ENCODE data around the gene TAS2R31.

Gene TAS2R31

DNA sequence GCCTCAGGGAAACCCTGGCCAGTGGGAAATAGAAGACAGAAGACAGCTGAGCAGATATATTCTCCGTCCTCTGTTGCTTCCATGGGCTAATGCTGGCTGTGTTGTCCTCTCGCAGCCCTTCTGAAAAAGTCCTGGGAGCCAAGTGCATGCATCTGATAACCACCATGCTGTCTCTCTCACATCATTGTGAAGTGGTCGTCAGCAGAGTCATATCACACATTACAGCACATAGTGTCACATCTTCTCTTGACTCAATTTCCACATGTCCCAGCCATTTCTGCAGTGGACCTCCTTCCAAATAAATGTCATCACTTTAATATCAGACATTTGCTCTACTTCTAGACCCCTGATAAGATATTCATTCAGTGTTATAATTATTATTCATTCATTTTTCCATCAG, 36.9 kb downstream of the TAS2R31 start:
- no peak for DNase-seq

DNA sequence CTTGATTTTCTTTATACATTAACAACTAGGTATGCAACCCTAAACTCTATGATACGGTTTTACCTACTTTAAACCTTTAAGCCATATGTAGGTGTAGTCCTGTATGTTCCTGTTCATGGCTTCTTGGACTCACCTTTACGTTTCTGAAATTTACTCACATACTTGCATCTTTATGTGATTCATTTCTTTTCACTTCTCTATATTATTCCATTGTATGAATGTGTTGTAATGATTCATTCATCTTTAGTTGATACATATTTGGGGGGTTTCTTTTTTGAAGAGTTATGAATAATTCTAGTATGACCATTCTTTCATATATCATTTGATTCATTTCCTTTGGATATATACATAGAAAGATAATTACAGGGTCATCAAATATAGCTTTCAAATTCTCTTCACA, 42.1 kb downstream of the TAS2R31 start:
- DNase-seq = no peak

DNA sequence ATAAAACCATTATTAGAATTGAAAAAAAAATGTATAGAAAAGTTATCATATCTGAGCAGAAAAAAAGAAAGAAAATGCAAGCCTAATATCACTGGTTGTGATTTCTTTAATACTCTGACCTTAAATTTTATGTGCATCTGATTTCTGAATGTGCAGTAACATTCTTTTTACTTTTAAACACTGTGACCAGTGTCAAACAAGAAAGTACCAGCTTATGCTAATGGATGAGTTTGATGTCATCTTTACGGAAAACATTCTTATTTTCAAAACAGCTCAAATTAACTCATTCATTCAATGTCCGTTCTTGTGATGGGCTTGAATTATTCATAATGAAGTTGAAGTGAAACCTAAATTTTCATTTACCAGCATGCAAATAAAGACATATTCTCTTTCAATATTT, 44.4 kb downstream of the TAS2R31 start, which contains the start of gene TAS2R50:
Gene TAS2R50, minus strand, starts transcription at position 101 of the 400 bp plus-strand sequence. Its CDS starts 52 bp downstream, at position 49.
- no peak for DNase-seq

DNA sequence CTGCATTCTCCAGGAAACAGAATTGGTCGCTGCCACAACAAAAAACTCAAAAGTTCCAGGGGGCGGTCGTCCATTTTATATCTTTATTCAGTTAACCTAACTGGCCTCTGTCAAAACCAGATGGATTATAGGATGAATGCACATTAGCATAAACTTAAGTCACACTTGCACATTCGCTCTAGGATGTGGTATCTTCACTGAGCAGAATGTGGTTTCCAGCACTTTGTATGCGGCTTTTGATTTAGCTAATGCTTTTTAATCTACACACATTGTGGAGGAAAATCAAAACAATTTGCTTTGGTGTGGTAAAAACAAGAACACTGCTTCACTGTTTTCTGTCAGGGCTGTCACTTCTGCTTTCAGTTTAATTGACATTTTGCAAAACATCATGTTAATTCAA, 49.0 kb downstream of the TAS2R31 start:
- no peak for DNase-seq

All from 8988T (cell line).